RPMI8226 (cell line): ENCODE measurements around the gene WIF1.

Experiments
- DNase-seq: peaks from one replicate; pipeline ENCODE4 v3.0.0-alpha.2; 2015

The WIF1 gene

DNA sequence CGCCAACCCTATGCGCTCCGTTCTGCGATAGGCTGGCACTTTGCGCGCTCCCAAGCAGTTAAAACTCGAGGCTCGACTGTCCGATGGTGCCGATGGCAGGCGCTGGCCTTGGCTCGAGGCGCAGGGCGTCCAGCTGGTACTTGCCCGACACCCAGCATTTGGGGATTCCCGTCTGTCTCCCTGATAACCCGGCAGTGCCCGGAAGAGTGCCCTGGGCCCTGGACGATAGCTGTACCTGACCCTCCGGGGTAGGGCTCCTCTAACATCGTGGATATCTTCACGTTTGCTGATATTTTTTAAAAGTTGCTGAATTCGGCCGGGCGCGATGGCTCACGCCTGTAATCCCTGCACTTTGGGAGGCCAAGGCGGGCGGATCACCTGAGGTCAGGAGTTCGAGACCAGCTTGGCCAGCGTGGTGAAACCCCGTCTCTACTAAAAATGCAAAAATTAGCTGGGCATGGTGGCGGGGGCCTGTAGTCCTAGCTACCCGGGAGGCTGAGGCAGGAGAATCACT, 908 bp upstream of the WIF1 start:
- DNase-seq = no peak

DNA sequence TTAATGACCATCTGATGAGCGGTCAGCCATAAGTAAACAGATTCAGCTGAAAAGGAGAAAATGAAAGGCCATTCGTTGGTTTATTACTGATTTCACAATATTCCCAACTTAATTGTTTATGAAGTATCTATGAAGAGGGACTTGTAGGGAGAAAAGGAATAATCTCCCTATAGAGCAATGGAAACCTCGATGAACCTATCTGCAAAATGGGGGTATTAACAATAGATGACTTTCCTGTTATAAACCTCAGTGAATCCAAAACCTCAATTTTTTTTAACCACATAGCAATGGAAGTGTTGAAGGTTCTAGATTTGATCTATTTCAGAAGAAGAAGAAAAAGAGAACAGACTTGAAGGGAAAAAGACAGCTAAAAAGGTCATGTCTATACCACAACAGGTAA, 2.0 kb downstream of the WIF1 start:
- DNase-seq = no peak

DNA sequence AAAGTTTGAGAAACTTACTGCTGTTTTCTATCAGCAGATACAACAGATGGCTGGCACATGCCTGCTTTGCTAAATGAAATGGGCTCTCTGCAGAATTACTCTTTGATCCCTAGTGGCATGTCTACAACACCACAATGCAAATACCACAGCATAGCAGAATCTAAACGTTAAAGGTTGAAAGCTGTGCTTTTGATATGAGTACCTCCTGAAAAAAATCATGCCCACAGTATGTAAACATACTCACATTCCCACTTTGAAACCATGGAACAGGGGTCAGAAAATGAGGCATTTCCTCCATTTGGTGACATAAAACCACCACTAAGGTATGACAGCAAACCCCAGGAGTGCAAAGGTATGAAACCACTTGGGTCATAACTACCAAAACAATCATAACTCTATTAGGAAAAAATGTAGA, 7.5 kb downstream of the WIF1 start:
- DNase-seq = no peak

DNA sequence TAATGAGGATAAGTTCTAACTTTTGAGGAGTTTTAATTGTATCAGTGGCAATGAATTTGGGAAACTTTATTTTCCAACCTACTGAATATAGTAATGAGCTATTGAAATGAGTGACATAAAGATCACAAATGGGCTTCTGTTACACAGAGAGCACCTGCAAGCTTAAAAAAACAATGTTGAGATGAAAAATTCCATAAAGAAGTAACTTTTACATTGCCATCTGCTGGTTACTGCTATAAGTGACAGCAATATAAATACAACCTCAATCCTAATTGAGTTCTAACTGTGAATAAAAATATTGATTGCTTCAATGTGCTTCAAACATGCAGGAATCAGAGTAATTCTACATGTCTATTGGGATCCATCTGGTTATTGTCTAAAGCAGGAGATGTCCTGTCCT, 14.2 kb downstream of the WIF1 start:
- no peak for DNase-seq

DNA sequence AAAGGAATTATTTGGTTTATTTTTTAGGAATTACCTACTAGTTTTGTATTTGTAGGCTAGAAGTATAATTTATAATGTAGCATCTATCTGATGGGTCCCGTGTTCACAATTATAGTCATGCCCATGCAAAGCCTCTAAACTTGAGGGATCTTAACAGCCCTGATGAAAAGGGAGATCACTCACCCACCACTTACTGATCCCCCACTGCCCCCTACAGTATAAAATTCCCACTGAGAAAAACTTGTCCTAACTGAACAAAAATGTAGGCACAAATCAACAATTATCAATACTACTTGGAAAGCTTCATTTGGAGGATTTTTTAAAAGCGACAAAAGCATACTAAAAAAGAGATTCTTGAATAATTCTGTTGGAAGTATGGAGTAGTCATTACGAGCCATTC, 21.0 kb downstream of the WIF1 start:
- no peak for DNase-seq

DNA sequence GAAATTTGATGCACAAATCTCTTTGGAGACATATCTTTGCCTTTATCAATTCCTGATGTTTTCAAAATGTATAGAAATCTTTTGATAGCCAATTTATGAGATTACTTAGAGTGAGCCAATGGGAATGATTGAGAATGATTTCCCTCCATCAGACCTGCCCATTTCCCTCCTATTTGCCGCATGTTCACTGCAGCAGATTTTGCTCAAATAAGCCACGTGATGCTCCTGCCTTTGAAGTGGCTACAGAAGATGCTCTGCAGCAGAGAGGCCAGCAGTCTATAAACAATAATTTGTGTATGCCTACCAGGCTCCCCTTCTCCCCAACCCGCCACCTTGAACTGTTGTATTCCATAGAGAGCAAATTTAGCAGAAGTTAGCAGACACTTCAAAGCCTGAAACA, 21.9 kb downstream of the WIF1 start:
- no peak for DNase-seq

DNA sequence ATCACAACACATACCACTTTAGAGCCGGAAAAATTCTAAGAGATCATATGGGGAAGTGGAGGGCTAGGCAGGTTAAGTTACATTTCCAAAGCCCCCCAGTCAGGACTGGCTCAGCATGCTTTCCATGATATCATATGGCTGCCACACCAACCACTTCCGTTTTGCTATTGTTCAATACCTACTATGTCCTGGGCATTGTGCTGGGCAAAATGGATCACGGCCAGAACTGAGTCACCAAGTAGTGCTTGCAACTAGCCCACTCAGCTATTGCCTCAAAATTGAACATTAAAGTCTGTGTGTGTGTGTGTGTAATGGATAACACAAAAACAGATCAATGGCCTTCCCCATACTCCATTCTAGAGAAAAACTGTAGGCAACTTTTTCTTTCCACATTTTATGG, 22.7 kb downstream of the WIF1 start:
- DNase-seq = no peak

DNA sequence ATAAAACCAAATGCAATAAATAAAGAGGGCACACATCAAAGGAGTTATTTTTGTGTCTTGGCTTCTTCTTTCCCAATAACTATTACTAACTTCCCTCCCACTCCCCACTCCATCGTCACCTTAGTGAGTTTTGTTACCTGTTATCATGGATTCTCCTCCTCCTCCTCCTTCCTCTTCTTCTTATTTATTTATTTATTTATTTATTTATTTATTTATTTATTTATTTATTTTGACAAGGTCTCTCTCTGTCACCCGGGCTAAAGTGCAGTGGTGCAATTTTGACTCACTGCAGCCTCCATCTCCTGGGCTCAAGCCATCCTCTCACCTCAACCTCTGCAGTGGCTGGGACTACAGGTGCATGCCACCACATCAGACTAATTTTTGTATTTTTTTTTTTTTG, 26.4 kb downstream of the WIF1 start:
- DNase-seq = no peak

DNA sequence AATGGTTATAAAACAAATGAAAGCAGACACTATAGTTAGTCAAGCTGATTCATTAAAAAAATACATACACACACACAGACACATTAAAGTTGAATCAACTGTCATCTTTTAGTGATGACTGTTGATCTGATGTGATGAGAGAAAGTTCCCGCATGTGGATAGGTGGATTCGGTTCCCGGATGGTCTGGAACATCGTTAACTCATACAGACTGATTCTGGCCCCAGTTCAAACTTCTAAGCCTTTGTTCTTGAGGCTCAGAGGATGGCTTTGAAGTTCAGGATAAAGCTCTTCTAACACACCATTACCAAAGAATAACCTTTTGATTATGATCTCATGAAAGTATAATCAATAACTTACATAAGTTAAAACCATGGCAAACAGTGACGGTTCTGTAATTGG, 27.5 kb downstream of the WIF1 start:
- no peak for DNase-seq

DNA sequence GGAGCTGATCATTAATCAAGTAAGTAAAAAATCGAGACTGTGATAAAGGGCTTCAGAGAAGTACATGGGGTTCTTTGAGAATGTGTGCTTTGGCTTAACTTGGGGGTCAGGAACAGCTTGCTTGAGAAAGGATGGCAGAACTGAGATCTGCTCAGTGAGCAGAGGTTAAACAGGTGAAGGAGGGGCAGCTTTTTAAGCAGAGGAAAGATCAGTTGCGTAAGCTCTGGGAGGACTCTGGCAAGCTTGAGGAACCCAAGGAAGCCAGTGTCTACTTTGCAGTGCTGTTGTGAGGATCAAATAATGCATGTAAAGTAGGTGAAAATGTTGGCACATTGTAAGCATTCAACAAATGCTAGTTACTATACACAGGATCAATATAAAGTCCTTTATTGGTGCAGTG, 30.6 kb downstream of the WIF1 start:
- DNase-seq = no peak

DNA sequence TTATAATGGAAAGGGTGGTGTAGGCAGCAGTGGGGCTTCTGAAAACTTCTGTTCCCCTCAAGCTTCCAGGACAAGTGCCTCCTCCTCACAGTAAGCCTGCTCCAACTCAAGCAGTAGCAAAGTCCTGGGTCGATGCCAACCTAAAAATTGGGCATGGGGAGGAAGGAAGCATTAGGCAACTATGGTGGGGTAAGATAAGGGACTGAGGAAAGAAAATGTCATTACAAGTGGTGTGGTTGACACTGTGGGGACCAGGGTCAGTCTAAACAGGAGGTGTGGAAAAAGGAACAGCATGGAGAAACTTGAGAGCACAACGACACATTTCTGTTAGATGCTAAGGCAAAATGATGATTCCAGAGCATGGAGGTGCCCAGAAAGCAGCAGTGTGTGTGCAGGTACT, 34.9 kb downstream of the WIF1 start:
- no peak for DNase-seq

DNA sequence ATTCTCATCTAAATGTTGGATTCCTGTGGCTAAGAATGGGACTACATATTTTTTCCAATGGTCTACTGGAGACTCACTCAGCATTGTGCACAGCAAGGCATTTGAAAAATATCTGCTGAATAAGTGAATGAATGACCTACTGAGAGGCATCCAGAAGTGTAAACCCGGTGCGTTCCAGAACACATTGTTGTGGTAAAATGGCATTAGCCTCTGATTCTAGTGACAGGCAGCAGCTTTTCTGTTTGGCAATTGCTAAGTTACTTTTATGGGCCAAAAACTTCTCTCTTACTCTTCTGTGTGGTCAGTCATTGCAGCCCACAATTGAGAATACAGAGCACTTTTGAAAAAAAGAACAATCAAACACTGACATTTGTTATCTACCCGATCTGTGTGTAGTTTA, 36.5 kb downstream of the WIF1 start:
- DNase-seq = no peak

DNA sequence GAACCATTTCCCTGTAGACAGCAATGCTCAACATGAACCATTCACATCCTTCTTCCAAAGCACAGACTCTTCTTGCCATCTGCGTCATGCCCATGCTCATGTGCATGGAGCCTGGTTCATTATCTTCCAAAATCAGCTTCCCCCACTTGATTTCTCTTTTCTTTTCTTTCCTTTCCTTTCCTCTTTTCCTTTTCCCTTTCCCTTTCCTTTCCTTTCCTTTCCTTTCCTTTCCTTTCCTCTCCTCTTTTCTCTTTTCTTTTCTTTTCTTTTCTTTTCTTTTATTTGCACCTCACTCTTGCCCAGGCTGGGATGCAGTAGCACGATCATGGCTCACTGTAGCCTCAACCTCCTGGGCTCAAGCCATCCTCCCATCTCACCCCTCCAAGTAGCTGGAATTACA, 37.5 kb downstream of the WIF1 start:
- DNase-seq = no peak

DNA sequence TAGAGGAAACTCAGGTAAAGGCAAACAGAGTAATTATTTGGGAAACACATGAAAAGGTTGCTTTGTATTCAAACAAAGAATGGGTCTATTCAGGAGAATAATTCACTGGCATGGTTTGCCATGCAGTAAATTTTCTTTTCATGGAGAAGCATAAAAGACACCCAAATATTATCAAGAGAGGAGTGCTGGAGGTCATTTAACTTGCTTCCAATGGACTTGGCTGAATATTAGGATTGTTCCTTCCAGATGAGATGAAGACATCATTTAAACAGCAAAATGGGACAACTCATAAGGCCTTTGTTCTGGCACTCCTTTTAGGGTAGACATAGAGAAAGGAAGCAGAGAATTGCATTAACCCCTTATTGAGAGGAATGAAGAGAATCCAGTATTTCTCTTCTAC, 38.7 kb downstream of the WIF1 start:
- DNase-seq = no peak

DNA sequence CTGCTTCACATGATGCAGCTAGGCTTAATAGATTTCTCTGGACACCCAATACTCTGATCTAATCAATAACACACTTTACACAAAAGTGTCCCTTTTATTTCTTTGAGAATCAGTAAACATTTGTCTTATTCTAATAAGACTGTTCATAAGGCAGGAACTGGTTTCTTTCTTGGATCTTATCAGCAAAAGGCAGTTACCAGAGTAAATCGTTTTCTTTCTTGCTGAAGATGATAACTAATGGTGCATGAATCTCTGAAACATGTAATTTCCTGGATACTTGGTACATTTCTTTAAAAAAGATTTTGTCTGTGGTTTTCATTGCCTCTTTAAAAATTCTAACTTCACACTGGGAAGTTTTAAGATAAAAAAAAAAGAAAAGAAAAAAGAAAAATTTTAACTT, 39.6 kb downstream of the WIF1 start:
- DNase-seq = no peak

DNA sequence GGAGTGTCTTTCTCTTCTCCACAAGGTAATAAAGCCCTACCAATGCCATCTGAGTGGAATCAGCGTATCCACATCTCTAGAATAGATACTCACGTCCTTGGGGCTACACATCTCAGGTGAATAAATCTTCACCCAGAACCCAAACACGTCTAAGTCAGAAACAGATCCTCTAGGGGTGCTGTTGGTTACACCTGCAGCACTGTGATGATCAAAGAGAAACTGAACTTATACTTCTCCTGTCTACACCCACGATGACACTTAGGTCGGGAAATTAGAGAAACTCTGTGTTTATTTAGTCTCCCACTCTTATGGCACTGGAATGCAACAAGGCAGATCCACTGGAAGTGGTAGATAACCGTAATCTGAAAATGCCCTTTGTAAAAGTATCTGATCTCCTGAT, 46.2 kb downstream of the WIF1 start:
- peak; percentile 48 for DNase-seq

DNA sequence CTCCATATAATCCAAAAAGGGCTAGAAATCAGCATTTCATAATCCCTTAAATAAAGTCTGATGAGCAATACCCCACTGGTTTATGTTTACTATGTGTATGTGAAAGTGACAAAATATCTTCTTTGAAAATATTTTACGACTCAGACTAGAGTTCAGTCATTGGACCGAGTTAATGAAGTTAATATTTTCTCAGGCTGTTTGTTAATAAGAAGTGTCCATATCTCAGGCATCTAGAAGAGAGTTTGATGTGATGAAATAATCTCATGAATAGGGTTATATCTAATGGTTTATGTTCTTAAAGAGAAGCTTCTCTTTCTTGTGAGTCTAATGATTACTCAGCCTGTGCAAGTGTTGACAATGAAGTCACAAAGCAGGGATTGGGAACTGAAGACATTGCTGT, 51.8 kb downstream of the WIF1 start:
- DNase-seq = no peak

DNA sequence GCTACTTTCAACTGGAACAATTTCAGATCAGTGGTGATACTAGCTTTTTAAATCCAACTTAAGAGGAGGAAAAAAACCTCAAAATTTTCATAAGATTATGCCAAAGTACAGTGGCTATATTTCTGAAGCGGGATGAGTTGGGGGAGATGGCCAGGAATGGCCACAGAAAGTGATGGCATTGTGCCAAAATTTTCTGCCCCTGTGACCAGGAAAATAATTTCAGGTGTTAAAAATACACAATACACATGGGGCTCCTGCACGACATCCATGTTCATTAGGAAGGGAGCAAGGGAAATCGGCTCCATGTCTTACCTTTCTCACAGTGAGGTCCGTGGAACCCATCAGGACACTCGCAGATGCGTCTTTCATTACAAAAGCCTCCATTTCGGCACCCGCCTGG, 53.7 kb downstream of the WIF1 start:
- no peak for DNase-seq

DNA sequence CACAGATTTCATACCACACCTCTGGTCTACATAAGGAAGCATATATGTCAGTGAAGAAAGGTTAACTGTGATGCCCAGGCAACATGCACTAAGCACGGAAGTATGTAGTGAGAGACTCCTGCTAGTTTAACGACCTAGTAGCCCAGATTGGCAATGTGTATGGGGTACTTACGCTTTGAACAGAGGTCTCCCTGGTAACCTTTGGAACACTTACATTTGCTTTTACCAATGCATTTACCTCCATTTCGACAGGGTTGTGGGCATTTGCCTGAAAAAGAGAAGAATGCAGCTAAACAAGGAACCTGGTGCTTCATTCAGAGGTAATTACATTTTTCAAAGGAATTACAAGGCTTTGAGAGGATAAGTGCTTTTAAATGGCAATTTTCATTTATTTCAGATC, 65.2 kb downstream of the WIF1 start:
- DNase-seq = no peak

DNA sequence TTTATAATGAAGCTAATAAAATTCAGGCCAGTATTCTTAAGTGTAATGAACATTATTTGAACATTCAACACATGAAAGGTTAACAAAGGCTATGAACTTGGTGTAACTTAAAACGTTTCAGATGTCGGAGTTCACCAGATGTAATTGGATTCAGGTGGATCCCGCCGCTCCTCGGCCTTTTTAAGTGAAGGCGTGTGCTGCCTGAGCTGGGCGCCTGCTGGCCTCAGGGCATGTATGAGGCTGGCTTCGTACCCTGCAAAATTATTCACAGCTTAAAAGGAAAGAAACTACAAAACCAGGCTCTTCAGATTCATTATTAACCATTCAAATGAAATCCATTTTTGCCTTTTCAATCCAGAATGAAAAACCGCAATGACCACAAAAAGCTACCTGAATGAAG, 69.9 kb downstream of the WIF1 start:
- no peak for DNase-seq

DNA sequence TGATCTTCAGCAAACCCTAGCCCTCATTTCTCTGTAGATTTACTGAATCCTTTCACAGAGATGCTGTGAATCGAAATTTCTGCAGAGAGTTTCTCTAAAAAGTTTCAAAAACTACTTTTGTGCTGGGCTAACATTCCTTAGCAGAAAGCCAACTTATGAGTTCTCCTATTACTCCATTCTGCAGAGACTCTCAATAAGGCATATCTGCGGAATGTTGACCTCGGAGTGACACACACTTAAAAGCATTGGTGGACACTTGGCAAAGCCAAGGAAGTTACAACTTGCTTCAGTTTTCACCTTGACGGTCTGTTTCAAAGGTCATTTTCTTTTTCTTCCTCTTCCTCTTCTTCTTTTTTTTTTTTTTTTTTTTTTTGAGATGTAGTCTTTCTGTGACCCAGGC, 75.8 kb downstream of the WIF1 start:
- no peak for DNase-seq

DNA sequence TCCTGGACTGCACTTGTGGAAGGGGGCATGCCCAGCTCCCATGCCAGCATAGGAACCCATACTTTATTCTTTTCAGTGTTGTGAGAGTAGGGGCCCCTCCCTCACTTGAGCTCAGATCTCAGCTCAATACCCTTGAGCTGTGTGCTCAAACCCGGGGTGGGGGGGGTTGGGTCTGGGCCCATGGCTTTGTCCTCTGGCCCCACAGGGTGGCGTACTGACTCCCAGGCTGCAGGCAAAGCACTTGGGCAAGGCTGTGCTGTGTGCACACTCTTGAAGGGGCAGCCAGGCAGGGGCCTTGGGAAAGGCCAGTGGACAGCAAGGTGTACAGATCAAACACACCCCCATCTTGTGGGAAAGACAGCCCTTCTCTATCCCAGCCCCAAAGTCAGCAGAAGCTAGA, 81.8 kb downstream of the WIF1 start:
- no peak for DNase-seq

DNA sequence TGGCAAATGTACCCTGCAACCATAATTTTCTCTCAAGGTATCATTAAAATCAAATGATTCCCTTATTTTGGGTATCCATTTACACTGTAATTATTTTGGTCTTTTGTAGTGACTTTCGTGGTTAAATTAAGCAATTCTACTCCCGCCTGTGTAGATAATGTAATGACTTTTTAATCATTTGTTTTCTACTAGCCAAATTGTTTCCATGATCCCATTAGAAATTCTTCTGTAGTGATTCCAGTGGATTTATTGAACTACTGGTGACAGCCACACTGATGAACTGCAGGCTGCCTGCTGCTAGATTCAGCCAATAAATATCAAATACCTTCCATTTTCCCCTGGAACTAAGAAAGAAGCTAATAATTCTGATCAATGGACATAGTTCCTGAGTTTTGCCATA, 96.0 kb downstream of the WIF1 start:
- no peak for DNase-seq

DNA sequence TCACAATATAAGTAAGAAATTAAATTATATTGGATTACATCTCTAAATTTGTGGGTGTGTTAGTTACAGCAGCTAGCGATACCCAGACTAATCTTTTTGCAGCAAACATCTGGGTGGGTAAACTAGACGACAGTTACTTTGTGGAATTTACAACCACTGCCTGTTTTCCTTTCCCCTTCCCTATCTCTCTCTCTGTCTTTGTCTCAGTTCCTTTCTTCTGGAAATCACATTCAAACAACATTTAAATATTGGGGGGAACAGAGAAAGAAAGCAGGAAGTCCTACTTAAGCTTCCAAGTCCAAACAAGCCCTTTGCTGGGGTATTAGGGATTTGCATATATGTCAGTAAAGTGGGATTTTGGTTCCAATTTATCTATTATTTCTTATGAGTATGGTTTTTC, 97.6 kb downstream of the WIF1 start:
- DNase-seq = no peak

DNA sequence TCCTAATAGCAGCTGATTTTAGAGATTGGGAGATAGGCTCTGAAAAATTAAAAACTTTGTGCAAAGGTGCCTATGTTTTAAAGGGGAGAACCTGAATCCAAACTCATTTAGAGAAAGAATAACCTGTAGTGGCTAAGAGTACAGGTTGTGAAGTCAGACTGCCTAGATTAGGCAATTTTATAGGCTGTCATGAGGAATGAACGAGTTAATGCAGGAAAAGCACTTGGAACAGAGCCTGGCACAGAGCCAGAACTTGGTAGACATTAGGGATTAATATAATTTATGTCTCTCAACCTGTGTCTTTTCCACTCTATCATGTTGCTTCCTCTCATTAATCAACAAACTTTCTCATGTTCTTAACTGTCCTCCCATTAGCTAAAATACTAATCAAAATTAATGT, 98.1 kb downstream of the WIF1 start:
- DNase-seq = no peak

DNA sequence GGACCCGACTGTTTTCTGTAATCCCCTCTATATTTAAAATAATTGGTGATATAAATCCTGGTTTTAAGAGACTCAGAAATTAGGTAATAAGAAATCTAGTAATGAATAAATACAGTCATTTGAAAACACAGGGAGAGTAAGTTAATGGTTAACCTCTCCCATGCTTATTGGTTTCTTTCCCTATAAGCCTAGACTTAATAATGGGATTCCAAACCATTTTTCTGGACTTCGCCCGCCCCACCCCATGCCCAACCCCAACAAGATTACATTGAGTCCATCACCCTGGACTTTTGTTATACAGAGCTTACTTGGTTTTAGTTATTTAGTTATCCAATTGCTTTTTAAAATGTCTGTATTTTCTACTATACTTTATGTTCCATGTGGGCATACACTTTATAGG, 98.7 kb downstream of the WIF1 start:
- DNase-seq = no peak
